HG03060 (cell line): ENCODE data around the gene SLC12A6.
"Not testable (repeated sequence)": the region's sequence is repeated elsewhere in the genome, so short reads cannot be mapped to it uniquely, and the experiment has no call there.

Source experiments
- ATAC-seq: cut with Tn5 transposase; IDR thresholded peaks from one replicate; pipeline ENCODE4 v1.9.1; 2021; ENCODE audit warnings: low read depth, moderate number of reproducible peaks; ENCODE audit not compliant: unreplicated experiment

The SLC12A6 gene

DNA sequence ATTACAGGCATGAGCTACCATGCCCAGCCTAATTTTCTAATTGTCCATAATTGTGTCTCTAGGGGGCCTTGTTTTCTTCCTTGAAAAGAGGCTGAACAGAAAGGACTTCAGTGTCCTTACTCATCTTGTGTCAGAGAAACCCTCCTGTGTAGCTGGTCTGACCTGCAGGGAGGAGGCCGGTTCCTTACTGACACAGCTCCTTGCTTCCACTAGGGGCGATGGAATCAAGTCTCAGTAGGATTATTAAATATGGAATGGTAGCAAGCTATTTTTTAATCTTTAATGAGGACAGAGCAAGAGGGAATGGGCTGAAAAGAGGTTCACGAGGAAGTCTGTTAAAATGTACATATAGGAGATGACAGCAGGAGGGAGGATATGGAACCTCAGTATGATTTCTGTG lies 20.8 kb upstream of the SLC12A6 start:
- no peak for ATAC-seq

DNA sequence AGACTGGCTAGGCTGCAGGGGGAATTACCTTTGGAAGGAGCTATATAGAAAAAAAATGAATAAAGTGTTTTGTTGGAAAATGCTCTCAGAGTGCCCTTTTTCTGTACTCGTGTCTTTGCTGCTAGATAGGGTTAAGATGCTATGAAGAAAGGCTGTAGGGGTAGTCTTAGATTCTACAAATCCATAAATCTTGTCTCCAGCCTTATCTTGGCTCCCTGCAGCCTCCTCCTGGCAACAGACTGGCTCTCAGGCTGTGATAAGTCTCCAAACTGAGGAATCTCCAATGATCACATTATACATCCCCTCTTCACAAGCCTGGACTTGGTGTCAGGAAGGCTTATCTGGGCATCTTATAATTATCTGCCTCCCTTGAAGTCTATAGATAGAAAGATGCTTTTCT lies 20.1 kb upstream of the SLC12A6 start:
- no peak for ATAC-seq

DNA sequence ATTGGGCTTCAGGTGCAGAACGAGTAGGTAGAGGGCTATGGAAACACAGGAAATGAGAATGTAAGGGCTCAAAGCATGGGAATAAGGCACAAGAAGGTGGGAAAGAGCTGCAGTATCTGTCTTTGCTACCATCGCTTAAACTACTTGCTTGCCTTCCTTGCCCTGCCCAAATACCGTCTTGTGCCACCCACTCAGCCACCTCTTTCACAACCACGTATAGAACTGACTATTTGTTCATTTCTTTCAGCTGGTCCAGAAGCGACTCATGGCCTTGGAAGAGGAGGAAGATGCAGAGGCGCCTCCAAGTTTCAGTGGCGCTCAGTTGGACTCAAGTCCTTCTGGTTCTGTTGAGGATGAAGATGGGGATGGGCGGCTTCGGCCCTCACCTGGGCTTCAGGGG lies 17.7 kb upstream of the SLC12A6 start:
- no peak for ATAC-seq

DNA sequence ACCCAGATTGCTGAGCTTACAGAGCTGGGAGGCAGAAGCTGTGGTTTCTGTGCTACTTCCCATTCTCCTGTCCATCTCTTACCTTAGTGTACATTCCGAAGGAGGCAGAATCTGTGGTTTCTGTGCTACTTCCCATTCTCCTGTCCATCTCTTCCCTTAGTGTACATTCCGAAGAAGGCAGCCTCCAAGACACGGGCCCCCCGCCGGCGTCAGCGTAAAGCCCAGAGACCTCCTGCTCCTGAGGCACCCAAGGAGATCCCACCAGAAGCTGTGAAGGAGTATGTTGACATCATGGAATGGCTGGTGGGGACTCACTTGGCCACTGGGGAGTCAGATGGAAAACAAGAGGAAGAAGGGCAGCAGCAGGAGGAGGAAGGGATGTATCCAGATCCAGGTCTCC lies 16.7 kb upstream of the SLC12A6 start:
- no peak for ATAC-seq

DNA sequence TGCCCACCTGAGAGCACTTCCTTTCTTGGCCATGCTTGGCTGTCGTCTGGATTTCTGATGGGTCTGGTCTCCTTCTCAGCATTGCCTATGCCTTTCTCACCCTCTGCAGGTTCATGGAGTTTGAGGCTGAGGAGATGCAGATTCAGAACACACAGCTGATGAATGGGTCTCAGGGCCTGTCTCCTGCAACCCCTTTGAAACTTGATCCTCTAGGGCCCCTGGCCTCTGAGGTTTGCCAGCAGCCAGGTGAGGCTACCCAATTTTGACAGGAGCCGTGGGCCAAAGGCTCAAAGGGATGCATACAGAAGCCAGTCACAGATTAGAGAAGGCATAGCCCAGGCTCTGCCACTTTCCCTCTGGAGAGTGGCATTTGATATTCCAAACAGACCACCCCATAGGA lies 16.0 kb upstream of the SLC12A6 start:
- ATAC-seq, result no peak

DNA sequence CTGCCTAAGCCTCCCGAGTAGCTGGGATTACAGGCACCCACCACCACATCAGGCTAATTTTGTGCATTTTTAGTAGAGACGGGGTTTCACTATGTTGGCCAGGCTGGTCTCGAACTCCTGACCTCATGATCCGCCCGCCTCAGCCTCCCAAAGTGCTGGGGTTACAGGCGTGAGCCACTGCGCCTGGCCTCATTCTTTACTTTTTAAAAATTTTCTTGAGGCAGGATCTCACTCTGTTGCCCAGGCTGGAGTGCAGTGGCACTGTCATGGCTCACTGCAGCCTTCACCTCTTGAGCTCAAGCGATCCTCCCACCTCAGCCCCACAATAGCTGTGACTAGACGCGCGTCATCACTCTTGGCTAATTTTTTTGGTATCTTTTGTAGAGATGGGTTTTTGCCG lies 15.4 kb upstream of the SLC12A6 start:
- not testable (repeated sequence) for ATAC-seq

DNA sequence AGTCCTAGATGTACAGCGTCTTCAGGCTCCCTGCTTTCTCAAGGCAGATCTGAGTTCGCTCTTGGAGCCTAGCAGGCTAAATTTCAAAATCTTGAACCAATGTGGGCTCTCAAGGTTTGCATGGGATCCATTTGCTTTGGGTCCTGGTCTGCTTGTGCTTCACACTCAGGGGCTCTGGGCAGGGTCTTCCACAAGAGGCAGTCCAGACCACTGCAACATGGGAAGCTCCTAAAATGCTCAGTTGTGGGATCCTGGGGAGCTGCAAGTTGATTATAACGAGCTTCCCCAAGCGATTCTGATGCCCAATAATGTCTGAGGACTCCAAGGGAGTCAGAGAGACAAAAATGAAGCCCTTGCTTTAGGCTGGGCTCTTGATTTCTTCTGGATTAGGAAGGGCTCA lies 12.2 kb upstream of the SLC12A6 start:
- ATAC-seq, result no peak

DNA sequence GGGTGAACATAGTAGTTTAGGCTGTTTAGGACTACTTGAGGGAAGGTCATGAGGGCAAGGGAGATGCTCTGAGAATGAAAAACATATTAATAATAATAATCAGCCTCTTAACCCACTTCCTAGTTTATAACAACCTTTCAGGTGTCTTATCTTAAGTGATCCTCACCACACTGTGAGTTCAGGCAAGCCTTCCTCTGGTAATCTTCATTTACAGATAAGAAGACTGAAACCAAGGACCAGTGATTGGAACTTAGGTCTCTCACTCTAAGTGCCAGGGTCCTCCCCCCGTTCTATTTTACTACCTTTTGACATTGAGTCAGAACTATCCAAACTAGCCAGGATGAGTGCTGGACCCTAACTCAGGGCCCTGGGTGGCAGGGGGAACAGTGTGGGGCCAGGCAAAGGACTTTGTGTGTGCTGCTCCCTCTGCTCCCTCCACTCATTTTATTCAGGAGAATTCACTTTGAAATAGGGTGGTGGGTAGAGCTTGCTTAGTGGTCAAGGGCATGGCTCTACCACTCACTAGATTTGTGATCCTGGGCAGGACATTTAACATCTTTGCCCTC lies 11.2 kb upstream of the SLC12A6 start:
- ATAC-seq, result no peak

DNA sequence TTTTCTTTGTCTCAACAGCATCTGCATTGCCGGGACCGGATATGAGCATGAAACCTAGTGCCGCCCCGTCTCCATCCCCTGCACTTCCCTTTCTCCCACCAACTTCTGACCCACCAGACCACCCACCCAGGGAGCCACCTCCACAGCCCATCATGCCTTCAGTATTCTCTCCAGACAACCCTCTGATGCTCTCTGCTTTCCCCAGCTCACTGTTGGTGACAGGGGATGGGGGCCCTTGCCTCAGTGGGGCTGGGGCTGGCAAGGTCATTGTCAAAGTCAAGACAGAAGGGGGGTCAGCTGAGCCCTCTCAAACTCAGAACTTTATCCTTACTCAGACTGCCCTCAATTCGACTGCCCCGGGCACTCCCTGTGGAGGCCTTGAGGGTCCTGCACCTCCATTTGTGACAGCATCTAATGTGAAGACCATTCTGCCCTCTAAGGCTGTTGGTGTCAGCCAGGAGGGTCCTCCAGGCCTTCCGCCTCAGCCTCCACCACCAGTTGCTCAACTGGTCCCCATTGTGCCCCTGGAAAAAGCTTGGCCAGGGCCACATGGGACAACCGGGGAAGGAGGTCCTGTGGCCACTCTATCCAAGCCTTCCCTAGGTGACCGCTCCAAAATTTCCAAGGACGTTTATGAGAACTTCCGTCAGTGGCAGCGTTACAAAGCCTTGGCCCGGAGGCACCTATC lies 10.5 kb upstream of the SLC12A6 start:
- no peak for ATAC-seq

DNA sequence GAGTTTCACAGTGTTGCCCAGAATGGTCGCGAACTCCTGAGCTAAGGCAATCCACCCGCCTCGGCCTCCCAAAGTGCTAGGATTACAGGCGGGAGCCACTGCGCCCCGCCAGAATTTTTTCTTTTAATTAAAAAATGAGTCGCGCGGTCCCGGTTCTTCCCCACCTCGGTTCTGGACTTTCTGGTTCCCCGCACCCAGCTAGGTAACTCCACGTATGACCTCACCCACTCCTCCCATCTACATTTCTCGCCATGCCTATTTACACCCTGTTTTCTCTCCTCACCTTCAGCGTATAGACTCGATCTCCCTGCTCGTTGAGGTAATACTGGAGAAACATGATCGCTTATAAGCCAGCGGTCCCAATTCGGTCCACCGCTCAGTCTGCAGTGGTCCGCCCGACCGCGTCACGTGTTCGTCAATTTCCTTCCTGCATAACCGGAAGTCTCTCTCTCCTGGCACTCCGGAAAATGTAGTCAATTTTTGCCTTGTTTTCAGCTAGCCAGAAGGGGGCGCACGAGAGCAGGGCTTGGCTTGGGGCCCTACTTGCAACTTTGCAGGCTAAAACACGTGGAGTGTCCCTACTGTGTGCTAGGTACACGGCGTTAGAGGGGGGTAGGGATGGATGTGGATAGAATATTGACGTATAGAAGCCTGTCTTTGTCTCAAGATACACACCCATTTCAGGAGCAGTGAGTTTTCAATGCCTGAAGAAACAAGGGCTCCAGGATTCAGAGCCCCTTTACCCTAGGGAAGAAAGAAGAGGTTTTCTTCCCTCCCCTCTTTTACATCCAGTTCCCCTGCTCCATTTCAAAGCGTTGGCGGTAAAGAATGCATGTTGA lies 5.4 kb upstream of the SLC12A6 start, which contains the start of the genes NOP10 and NUTM1:
Gene NOP10 (minus strand): TSS at position 400 of the 839 bp plus-strand sequence. CDS start 63 bp downstream, at position 337.
Gene NUTM1 (plus strand): TSS at position 579 of the 839 bp plus-strand sequence. CDS start 382 bp downstream, outside the sequence.
- peak; percentile 76 for ATAC-seq

DNA sequence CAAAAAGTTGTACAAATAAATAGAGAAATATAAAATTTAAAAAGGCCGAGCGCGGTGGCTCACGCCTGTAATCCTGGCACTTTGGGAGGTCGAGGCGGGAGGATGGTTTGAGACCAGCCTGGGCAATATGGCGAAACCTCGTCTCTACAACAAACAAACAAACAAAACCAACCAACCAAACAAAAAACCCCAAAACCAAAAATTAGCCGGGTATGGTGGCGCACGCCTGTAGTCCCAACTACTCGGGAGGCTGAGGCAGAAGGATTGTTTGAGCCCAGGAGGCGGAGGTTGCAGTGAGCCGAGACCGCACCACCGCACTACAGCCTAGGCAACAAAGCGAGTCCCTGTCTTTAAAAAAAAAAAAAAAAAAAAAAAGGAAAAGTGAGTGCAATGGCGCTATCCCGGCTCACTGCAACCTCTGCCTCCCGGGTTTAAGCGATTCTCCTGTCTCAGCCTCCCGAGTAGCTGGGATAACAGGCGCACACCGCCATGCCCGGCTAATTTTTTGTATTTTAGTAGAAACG lies 4.7 kb upstream of the SLC12A6 start:
- not testable (repeated sequence) for ATAC-seq

DNA sequence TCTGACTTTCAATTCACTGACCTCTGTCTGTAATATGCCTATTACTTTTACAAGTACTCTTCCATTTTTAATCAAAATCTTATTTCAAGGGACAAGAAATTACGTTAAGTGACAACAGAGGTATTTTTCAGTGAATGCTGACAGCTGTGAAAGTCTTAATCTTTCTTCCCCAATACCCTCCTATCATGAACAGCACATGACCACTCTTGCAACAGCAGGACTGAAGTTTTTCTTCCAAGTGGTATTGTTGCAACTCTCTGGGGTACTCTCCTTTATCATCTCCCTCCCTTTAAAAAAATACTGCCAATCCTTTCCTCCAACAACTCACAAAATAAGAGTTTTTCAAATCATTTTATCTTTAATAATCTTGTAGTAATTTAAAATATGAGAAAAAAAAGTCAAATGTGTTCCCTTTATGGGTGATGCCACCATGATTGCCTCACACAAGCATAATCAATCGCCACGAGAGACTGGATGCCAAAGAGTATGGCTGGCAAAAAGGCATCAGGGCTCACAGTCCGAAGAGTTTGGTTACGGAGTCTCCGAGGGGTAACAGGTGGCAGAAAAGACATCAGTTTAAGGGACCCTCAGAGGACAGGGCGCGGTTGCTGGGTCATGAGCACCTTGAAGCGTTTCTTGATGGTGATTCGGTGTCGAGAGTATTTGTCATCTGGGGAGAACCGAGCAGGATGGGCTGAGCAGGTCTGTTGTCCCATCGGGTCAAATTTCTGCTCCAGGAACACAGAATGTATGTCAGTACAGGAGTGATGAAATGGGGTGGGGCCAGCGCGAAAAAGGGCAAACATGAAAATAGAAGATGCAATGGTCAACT lies 4.0 kb upstream of the SLC12A6 start:
- ATAC-seq, result no peak

DNA sequence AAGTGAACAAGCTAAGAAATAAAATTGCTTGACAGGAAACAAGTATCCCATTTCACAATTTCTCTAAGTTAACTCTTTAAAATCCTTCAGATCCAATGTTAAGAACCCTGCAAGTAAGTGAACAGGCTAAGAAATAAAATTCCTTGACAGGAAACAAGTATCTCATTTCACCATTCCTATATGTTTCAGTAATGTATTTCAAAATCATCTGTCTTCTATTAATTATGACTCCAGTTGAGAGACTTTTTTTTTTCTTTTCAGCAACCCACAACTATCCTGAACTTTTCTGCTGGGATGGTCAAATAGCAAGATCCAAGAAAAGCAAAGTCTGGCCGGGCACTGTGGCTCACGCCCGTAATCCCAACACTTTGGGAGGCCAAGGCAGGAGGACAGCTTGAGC lies 2.4 kb upstream of the SLC12A6 start:
- no peak for ATAC-seq

DNA sequence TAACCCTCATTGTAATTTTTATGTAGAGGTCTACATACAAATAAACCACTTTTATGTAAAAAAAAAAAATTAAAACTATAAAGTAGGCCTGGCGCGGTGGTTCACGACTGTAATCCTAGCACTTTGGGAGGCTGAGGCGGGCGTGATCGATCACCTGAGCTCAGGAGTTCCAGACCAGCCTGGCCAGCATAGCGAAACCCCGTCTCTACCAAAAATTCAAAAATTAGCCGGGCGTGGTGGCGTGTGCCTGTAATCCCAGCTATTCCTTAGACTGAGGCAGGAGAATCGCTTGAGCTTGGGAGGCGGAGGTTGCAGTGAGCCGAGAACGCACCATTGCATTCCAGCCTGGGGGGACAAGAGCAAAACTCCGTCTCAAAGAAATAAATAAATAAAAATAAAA lies 766 bp upstream of the SLC12A6 start:
- no peak for ATAC-seq

DNA sequence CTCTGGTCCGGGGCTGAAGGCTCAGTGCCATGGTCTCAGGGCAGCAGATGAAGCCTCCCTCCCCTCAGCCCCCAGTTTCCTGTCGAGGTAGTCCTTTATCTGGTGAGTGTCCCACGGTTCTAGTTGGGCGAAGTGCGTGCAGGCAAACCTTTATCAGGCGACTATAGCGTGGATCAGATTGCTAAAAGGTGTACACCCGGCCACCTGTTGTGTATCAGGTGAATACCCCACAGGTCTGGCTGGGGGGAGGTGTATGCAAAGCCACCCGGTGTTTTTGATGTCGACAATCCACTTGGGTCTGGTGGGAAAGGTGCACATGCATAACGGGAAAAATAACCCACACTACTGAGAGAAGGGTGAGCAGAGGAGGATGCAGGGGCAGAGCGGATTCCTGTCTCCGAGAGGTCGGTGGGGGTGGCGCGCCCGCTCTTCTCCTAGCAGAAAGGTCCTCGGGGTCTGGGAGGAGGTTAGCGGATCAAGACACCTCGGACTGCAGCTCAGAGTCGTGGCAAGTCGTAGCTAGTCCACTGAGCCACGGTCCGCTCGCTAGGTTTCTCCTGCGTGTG lies 507 bp downstream of the SLC12A6 start:
- ATAC-seq, result no peak

DNA sequence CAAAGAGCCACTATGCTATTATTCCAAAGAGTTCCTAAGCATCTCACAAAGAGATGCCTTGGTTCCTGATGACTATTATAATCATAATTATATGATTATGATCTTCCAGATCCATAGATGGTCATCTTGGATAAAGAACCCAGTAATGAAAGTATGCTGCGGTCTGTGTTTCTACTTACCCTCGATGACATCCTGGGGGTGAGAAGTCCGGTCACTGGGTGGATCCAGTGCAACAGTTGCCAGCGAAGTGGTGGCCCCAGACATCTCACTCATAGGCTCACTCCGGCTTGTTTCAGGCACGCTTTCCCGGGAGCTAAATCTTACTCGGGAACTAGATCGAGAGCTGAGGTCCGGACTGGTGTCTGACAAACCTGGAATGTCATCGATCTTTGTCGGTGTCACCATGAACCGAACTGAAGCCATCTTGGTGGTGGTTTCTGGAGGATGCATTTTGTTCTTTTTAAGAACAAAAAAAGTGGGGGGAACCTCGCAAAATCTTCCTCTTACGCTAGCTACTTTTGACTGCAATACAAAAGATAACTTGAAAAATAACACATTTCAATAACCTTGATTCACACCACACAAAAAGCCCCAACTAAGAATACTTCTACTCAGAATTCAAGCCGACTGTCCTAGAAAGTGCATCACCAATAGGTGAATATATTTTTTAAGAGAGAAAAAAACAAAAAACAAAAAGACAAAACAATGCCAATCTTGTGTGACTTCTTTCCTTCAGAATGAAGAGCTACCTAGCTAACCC lies 1.2 kb downstream of the SLC12A6 start:
- no peak for ATAC-seq

DNA sequence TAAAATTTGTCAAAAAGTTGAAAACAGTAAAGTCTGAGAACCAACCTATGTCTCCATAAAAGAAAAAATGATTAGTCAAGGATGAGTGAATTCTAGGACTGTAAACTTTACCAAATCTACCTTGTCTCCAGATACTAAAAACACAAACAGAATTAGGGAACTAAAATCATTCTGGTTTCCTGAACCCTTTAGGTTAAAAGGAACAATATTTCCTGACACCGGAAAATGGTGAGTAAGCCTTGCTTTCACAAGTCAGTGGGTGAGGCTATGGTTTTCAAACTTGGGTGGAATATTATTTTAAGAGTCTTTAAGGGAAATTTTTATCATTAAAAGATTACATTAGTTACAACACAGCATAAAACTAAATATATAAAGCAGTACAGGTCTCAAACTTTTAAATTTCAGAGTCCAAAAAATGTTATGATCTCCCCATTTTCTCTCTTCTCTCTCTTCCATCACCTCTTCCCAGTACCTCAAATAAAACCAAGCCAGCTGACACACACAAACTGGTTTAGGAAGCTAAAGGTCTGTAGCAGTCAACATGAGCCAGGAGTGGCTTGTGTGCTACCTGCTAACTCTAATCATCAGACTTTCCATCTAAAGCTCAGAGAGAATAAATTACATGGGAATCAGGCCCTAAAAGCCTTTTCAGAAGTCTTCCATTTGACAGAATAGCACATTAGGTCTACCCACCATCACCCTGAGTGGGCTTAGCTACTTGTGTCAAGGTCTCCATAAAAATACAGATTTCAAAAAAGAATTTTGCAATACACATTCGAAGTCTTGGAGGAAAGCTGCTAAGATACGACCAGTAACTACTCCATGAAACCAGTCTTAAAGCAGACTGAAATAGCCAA lies 2.2 kb downstream of the SLC12A6 start:
- no peak for ATAC-seq

DNA sequence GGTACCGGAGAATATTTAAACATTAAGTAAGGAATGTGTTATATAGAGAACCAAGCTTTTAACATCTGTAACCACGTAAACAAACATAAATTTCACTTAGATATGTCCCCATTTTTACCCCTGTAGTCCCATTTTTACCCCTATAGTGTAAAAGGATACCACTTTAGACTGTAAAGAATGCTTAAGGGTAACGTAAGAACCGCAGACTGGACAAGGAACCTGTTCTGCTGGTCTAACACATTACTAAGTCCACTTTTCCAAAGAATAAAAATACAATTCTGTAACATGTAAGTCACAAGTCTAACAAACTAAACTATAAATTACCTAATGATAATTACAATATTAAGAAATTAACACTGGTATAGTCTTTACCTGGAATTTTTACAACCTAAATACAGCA lies 2.9 kb downstream of the SLC12A6 start:
- no peak for ATAC-seq
